GM12878 (cell line): Measurements from ENCODE around the gene PROC. TPM values are rescaled to one million over a fixed set of nuclear protein-coding genes. Genes with fewer than 3 reads are reported as not detected.
A peak's percentile ranks its signal among the peaks of the same experiment; 100 is the strongest.

Experiments used
- ATAC-seq: fragments of 200-7000 bp; cut with Tn5 transposase; 3 replicates; pipeline ENCODE4 v1.9.1; 2020; ENCODE audit warnings: mild to moderate bottlenecking, moderate library complexity
- BruUV-seq: library from RNA; stranded (reverse); fragments of 400-500 nt; replicated peaks from 2 replicates; lab custom pipeline; 2021; lab: Mats Ljungman, UMichigan
- CTCF ChIA-PET: fragments of 300-600 bp; sonication (Branson Sonifier 250); formaldehyde crosslinking; extraction: SDS; loops from one replicate; lab custom pipeline; 2021; ENCODE audit warnings: inconsistent platforms; lab: Yijun Ruan, JAX
- POLR2A ChIA-PET: fragments of 350-600 bp; formaldehyde crosslinking; extraction: SDS; loops from one replicate; lab custom pipeline; 2021; ENCODE audit warnings: inconsistent platforms; lab: Charles Lee
- RAD21 ChIA-PET: fragments of 300-600 bp; sonication (Branson Sonifier 250); formaldehyde crosslinking; loops from one replicate; lab custom pipeline; 2023; ENCODE audit warnings: antibody characterized with exemption; ENCODE audit not compliant: unreplicated experiment; lab: Charles Lee
- SMC1A ChIA-PET: fragments of 300-600 bp; sonication (Branson Sonifier 250); formaldehyde crosslinking; loops from one replicate; lab custom pipeline; 2023; ENCODE audit not compliant: unreplicated experiment, uncharacterized antibody; lab: Charles Lee
- DNase-seq: peaks from one replicate; pipeline ENCODE4 v3.0.0-alpha.2; 2011; ENCODE audit warnings: low read depth, low spot score
- FAIRE-seq: peaks from 3 replicates; lab custom pipeline; 2011; peaks lifted over from hg19 to GRCh38; lab: Jason Lieb, UNC
- H2AFZ ChIP-seq: 2 replicates; pipeline ENCODE4 v1.6.0; 2011; ENCODE audit warnings: low read depth, low read length, control low read depth; ENCODE audit not compliant: control insufficient read depth
- H3K27ac ChIP-seq: 2 replicates; pipeline ENCODE4 v1.5.1; 2011; ENCODE audit warnings: control low read depth; ENCODE audit not compliant: control insufficient read depth, insufficient read depth
- H3K27me3 ChIP-seq, 2 experiments: replicated peaks in 1 of 2; 2 replicates each; pipeline versions ENCODE4 v1.6.0 to v1.6.1; 2011; ENCODE audit warnings: low read length in 1 of 2; ENCODE audit not compliant: control insufficient read depth in 2 of 2, insufficient read depth in 2 of 2
- H3K36me3 ChIP-seq, 2 experiments: 2 replicates each; pipeline ENCODE4 v1.5.1; 2011; ENCODE audit warnings: low read length in 1 of 2; ENCODE audit not compliant: control insufficient read depth in 2 of 2, insufficient read depth in 2 of 2
- H3K4me1 ChIP-seq: 2 replicates; pipeline ENCODE4 v1.6.1; 2011; ENCODE audit warnings: mild to moderate bottlenecking, low read length, moderate library complexity, mixed read lengths; ENCODE audit not compliant: control insufficient read depth, insufficient read depth
- H3K4me2 ChIP-seq: 2 replicates; pipeline ENCODE4 v1.6.0; 2011; ENCODE audit warnings: control low read depth; ENCODE audit not compliant: control insufficient read depth, insufficient read depth
- H3K4me3 ChIP-seq: fragments of 200-600 bp; sonication (generic); 2 replicates; pipeline ENCODE4 v1.5.1; 2016
- H3K79me2 ChIP-seq: 2 replicates; pipeline ENCODE4 v1.6.0; 2011; ENCODE audit warnings: low read length; ENCODE audit not compliant: control insufficient read depth, insufficient read depth
- H3K9ac ChIP-seq: 2 replicates; pipeline ENCODE4 v1.8.0; 2011; ENCODE audit warnings: low read length, control low read depth, mixed read lengths; ENCODE audit not compliant: control insufficient read depth, insufficient read depth
- H3K9me3 ChIP-seq: replicated peaks from 3 replicates; pipeline ENCODE4 v1.5.1; 2011; ENCODE audit warnings: mild to moderate bottlenecking, low read length; ENCODE audit not compliant: control insufficient read depth, insufficient read depth
- H4K20me1 ChIP-seq: 2 replicates; pipeline ENCODE4 v1.6.0; 2011; ENCODE audit not compliant: control insufficient read depth, insufficient read depth
- BACH1 ChIP-seq: fragments of 450-650 bp; IDR thresholded peaks from 2 replicates; pipeline ENCODE4 v1.6.1; 2017; ENCODE audit warnings: mild to moderate bottlenecking, borderline replicate concordance
- HCFC1 ChIP-seq: fragments of 150-350 bp; IDR thresholded peaks from 2 replicates; pipeline ENCODE4 v1.6.1; 2014; ENCODE audit warnings: low read length
- IKZF2 ChIP-seq, 2 experiments: fragments of 450-650 bp; IDR thresholded peaks; 2 replicates each; pipeline ENCODE4 v1.6.1; 2017; ENCODE audit warnings: mild to moderate bottlenecking in 2 of 2, moderate library complexity in 2 of 2
- KLF5 ChIP-seq: fragments of 450-650 bp; IDR thresholded peaks from 2 replicates; pipeline ENCODE4 v1.6.1; 2014; ENCODE audit warnings: mild to moderate bottlenecking; ENCODE audit not compliant: partially characterized antibody
- PRDM15 ChIP-seq: fragments of 450-650 bp; formaldehyde crosslinking; IDR thresholded peaks from 2 replicates; pipeline ENCODE4 v1.4.0; 2020; ENCODE audit warnings: mild to moderate bottlenecking, moderate library complexity
- RAD21 ChIP-seq: IDR thresholded peaks from 2 replicates; pipeline ENCODE4 v1.6.1; 2011; ENCODE audit warnings: mild to moderate bottlenecking, low read depth, low read length, moderate library complexity; ENCODE audit not compliant: insufficient read depth
- RB1 ChIP-seq: fragments of 450-650 bp; formaldehyde crosslinking; IDR thresholded peaks from 2 replicates; pipeline ENCODE4 v1.6.1; 2017; ENCODE audit warnings: mild to moderate bottlenecking, borderline replicate concordance
- SIN3A ChIP-seq: IDR thresholded peaks from 2 replicates; pipeline ENCODE4 v1.6.1; 2012; ENCODE audit warnings: low read depth, low read length, improper control_type of control experiment
- SMC3 ChIP-seq: IDR thresholded peaks from 2 replicates; pipeline ENCODE4 v1.6.1; 2011; ENCODE audit warnings: low read length, improper control_type of control experiment, borderline replicate concordance
- TCF12 ChIP-seq: IDR thresholded peaks from 2 replicates; pipeline ENCODE4 v1.6.1; 2011; ENCODE audit warnings: low read depth, mild to moderate bottlenecking, low read length
- ZNF217 ChIP-seq: fragments of 450-650 bp; IDR thresholded peaks from 2 replicates; pipeline ENCODE4 v1.6.1; 2017; ENCODE audit warnings: antibody characterized with exemption, mild to moderate bottlenecking
- ZNF622 ChIP-seq: fragments of 450-650 bp; IDR thresholded peaks from 2 replicates; pipeline ENCODE4 v1.6.1; 2017; ENCODE audit warnings: mild to moderate bottlenecking, inconsistent platforms
- WGBS: methylation state at CpG from one replicate; pipeline ENCODE4 v1.1.6; 2016; ENCODE audit warnings: low lambda C conversion rate; ENCODE audit not compliant: insufficient replicate concordance, insufficient coverage; ENCODE audit errors: missing lambda C conversion rate; 5-methylcytosine and 5-hydroxymethylcytosine counted together
- in situ Hi-C: fragments of 300-500 bp; cut with MboI; formaldehyde crosslinking; loops from 9 replicates; pipeline ENCODE4 v1.14.3; 2018; ENCODE audit warnings: mixed read lengths
- intact Hi-C: fragments of 100-400 bp; cut with micrococcal nuclease; formaldehyde crosslinking; loops from one replicate; pipeline ENCODE4 v1.14.2; 2022; ENCODE audit not compliant: unreplicated experiment
- polyA plus RNA-seq, 11 experiments: library from polyadenylated mRNA; depleted of rRNA in 4 of 11; unstranded in 6 of 11; stranded (reverse) in 5 of 11; fragments of >200 nt; fragmentation: Nextera tagmentation in 4 of 11; fragmentation: Illumina TruSeq in 1 of 11; extraction: Ambion mirVana in 4 of 11; extraction: Trizol in 1 of 11; gene quantifications; 1 replicate in 1 of 11; 2 replicates in 10 of 11; pipeline versions ENCODE4 v1.2.1 to v1.2.3, GENCODE V29; 2011 to 2016; ENCODE audit warnings: inconsistent platforms in 2 of 11, missing spikeins in 2 of 11, low read depth in 1 of 11
- total RNA-seq, 4 experiments: library from RNA; depleted of rRNA in 3 of 4; stranded (reverse); fragments of >200 nt in 3 of 4; fragmentation: Illumina TruSeq in 1 of 4; extraction: Trizol in 1 of 4; gene quantifications; 2 replicates each; pipeline versions ENCODE4 v1.2.1 to v1.2.3, GENCODE V29; 2013 to 2021
- TF ChIP-seq, protein P1 (sequence below), 3 experiments: IDR thresholded peaks in 2 of 3; conservative IDR thresholded peaks in 1 of 3; 2 replicates each; pipeline ENCODE4 v1.5.1; 2011; ENCODE audit warnings: low read depth in 3 of 3, low read length in 3 of 3, mild to moderate bottlenecking in 3 of 3, control low read depth in 2 of 3, moderate library complexity in 2 of 3, inconsistent platforms in 1 of 3, mixed read lengths in 1 of 3; ENCODE audit not compliant: control insufficient read depth in 2 of 3, insufficient read depth in 1 of 3; ENCODE audit errors: extremely low read depth in 1 of 3
- TF ChIP-seq, protein P2 (sequence below): fragments of 450-650 bp; formaldehyde crosslinking; IDR thresholded peaks from 2 replicates; pipeline ENCODE4 v1.5.0; 2022; ENCODE audit warnings: mild to moderate bottlenecking, missing genetic modification characterization

The PROC gene
- total and polyA plus RNA-seq, 10 of the 15 experiments (the other 5 are each of a cell fraction or from before 2014, with no cell fraction given) = not detected

DNA sequence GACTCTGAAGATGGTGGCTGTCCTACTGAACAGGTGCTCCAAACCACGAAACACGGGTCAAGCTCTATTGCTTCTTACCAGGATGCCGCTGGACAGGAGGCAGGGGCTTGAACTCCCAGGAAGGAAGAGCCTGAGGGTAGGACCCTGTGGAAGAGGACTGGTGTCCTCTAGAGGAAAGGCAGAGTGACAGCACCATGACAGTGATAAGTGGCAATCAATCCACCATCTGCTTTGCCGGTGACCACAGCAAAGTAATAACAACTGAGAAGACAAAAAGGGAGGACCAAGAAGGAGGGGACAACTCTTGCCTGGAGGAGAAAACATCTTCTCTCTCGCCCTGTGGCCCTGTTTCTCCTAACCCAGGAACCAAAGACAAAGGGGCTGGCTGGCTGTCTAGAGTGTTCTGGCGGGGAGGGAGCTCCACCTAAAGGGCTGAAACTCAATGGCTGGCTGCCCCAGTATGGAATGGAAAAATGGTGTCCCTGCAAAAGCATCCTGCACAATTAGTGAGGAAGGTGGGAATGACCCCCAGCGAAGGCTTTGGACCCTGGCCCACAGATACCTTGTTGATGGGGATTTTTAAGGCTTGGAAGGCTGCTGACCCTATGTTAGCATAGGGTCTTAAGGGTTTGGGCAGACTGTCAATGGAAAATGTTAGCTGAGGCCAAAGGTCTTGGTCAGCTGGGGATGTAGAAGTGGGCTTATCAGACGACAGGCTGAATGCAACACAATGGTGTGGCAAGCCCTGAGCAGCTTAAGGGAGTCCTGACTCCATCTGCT is 35.4 kb downstream of the PROC start:
- Histone ChIP-seq H3K79me2 (no peaks in the 10 kb centered on the region), H3K4me1 (no peaks in the 10 kb centered on the region; the same call in 1 of the 2 replicates), H3K9me3 (no peaks in the 10 kb centered on the region), H3K27me3 (no peaks in the 10 kb centered on the region), H3K4me3 (no peak overlapping the region), H3K4me2 (no peak overlapping the region), H3K27ac (no peak overlapping the region), H3K36me3 (no peaks in the 10 kb centered on the region), H3K9ac (no peak overlapping the region), H2AFZ (no peak overlapping the region), H4K20me1 (no peaks in the 10 kb centered on the region)
- no peak for FAIRE-seq
- intact Hi-C loops = loop anchor here (5.0 kb wide), 1 partner anchor 96 kb away; no protein-coding TSS in a partner anchor
- SMC1A ChIA-PET = interaction anchor here (0.9 to 1.8 kb wide), 2 partner anchors 25 to 257 kb away, joined by 3 to 7 read pairs; no protein-coding TSS in a partner anchor
- no peak for DNase-seq
- POLR2A ChIA-PET = no interaction called here
- RAD21 ChIA-PET = interaction anchor here (1.0 to 1.7 kb wide), 3 partner anchors 40 to 152 kb away, joined by 3 to 5 read pairs (median 4); no protein-coding TSS in a partner anchor
- WGBS = 80% methylated on average over 8 of the region's 8 CpGs
- CTCF ChIA-PET = interaction anchor here (0.6 to 2.4 kb wide), 9 partner anchors 9 to 257 kb away, joined by 3 to 10 read pairs (median 4); no protein-coding TSS in a partner anchor
- in situ Hi-C loops = no loop called here
- peak; percentile 66 for ATAC-seq
- BruUV-seq = no TSS peak
- TF ChIP-seq SMC3 (peak; percentile 2), HCFC1 (no peak), PRDM15 (no peak), IKZF2 (IDR thresholded peaks at IDR 0.05) (no peak), RAD21 (peak; percentile 46), BACH1 (no peak), ZNF217 (no peak), RB1 (no peak), SIN3A (no peak), ZNF622 (no peak), TCF12 (no peak), KLF5 (no peak)
- TF ChIP-seq, protein P1, sequence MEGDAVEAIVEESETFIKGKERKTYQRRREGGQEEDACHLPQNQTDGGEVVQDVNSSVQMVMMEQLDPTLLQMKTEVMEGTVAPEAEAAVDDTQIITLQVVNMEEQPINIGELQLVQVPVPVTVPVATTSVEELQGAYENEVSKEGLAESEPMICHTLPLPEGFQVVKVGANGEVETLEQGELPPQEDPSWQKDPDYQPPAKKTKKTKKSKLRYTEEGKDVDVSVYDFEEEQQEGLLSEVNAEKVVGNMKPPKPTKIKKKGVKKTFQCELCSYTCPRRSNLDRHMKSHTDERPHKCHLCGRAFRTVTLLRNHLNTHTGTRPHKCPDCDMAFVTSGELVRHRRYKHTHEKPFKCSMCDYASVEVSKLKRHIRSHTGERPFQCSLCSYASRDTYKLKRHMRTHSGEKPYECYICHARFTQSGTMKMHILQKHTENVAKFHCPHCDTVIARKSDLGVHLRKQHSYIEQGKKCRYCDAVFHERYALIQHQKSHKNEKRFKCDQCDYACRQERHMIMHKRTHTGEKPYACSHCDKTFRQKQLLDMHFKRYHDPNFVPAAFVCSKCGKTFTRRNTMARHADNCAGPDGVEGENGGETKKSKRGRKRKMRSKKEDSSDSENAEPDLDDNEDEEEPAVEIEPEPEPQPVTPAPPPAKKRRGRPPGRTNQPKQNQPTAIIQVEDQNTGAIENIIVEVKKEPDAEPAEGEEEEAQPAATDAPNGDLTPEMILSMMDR (IDR thresholded peaks at IDR 0.05 in 2 of 3, conservative IDR thresholded peaks at IDR 0.05 in 1 of 3; ENCODE audit: control insufficient read depth in 2 of 3, extremely low read depth in 1 of 3, insufficient read depth in 1 of 3, low read depth in 3 of 3, low read length in 3 of 3) = peak; percentile 30 to 35 (median 34); a peak in 3 of 6 replicates
- TF ChIP-seq, protein P2, sequence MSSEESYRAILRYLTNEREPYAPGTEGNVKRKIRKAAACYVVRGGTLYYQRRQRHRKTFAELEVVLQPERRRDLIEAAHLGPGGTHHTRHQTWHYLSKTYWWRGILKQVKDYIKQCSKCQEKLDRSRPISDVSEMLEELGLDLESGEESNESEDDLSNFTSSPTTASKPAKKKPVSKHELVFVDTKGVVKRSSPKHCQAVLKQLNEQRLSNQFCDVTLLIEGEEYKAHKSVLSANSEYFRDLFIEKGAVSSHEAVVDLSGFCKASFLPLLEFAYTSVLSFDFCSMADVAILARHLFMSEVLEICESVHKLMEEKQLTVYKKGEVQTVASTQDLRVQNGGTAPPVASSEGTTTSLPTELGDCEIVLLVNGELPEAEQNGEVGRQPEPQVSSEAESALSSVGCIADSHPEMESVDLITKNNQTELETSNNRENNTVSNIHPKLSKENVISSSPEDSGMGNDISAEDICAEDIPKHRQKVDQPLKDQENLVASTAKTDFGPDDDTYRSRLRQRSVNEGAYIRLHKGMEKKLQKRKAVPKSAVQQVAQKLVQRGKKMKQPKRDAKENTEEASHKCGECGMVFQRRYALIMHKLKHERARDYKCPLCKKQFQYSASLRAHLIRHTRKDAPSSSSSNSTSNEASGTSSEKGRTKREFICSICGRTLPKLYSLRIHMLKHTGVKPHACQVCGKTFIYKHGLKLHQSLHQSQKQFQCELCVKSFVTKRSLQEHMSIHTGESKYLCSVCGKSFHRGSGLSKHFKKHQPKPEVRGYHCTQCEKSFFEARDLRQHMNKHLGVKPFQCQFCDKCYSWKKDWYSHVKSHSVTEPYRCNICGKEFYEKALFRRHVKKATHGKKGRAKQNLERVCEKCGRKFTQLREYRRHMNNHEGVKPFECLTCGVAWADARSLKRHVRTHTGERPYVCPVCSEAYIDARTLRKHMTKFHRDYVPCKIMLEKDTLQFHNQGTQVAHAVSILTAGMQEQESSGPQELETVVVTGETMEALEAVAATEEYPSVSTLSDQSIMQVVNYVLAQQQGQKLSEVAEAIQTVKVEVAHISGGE (CRISPR knock-in tag) = no peak
